DMS53 treated with DMSO at 0.1 percent for 48 hours (cell line): ENCODE data around the gene YY1.

Source experiments
- DNase-seq: peaks from one replicate; lab custom pipeline; 2025; ENCODE audit not compliant: unreplicated experiment; lab: John Stamatoyannopoulos, UW

The YY1 gene

GRCh38 chr14:100332071-100332639 lies 93.2 kb downstream of the YY1 start:
- peak; percentile 12 for DNase-seq
